Epithelial cell of alveolus of lung (primary cell): ENCODE measurements around the gene FSIP1. TPM values are rescaled to one million over a fixed set of nuclear protein-coding genes. Genes with fewer than 3 reads are reported as not detected.

Experiments used
- total RNA-seq: library from RNA; depleted of rRNA; stranded (reverse); fragments of >200 nt; gene quantifications from 2 replicates; pipeline ENCODE4 v1.2.1, GENCODE V29; 2015

FSIP1 gene
- 0.16 and 0.26 TPM in 2 replicates for total RNA-seq

DNA sequence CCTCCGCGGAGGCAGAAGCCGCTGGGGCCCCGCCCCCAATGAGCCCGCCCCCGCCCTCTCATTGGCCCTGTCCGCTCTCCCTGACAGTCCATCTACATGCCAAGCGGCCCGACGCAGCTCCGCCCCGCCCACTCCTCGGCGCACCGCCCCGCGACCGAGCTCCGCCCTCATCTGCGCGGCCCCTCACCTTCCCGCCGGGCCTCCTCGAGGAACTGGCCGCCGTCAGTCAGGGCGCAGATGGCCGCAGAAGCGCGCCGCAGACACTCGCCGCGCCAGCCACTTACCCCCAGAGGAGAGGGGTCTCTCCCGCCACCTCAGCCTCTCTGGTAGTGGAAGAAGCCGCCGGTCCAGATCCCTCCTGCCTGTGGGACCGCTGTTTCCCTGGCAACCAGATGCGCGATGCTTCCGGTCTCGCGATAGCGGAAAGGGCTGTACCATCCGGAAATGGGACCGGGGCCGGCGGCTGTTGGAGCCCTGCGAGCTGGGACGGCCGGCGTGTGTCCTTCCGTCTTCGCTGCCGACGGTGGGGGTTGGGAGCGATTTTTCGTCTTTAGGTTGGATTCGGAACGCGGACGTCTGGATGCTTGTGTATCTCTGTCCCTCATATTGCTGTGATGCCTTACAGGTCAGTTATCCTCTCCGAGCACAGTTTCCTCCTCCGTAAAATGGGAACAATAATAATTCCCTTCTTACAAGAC, at the start of gene FSIP1:
FSIP1 (minus strand) TSS at position 401 of the 698 bp plus-strand sequence. CDS start 6,317 bp downstream, outside the sequence.

GRCh38 chr15:39580485-39581241, 202.0 kb downstream of the FSIP1 start, which contains the start of gene THBS1:
Gene THBS1 (plus strand): TSS chr15:39581079. CDS start chr15:39581858, 779 bp downstream.

Other genes starting within 250 kb of the FSIP1 start
- 241 and 420 TPM in 2 replicates for gene THBS1, start 201.8 kb downstream of the FSIP1 start, total RNA-seq
- gene GPR176, start 137.4 kb upstream of the FSIP1 start, total RNA-seq: 47.6 and 89.3 TPM in 2 replicates
- gene EIF2AK4, start 151.3 kb upstream of the FSIP1 start, total RNA-seq: 54.9 and 55.9 TPM in 2 replicates